ENCODE results near the gene SYPL2. TPM values are rescaled to one million over a fixed set of nuclear protein-coding genes. Genes with fewer than 3 reads are reported as not detected.
A peak's percentile ranks its signal among the peaks of the same experiment; 100 is the strongest.

The SYPL2 gene
- polyA plus RNA-seq, 2 of the 4 experiments (the other 2 are of a cell fraction), result 0.04 to 0.05 TPM

- FAIRE-seq (no peak), ATAC-seq (no peak), DNase-seq (ENCODE audit: low read depth in 1 of 2, low spot score in 1 of 2) (no peak)
- no peak overlapping the region for H3K4me3 ChIP-seq
- CTCF ChIA-PET, result interaction anchor here (0.8 to 23.6 kb wide), 10 partner anchors 8 to 98 kb away, joined by 3 to 749 read pairs (median 12); partner anchors contain the start of genes AMIGO1, ATXN7L2 and GPR61
- no peak overlapping the region for H3K27ac ChIP-seq
- no peaks in the 10 kb centered on the region for H3K9me3 ChIP-seq
- H3K4me1 ChIP-seq, result peaks cover 6% of the 10 kb centered on the region; the same call in 1 of the 3 replicates
- H3K4me2 ChIP-seq, result no peak overlapping the region
- 59% methylated on average over 5 of the region's 9 CpGs for WGBS (ENCODE audit: missing lambda C conversion rate)
- TF ChIP-seq ZNF302 (CRISPR knock-in tag; IDR thresholded peaks at IDR 0.05) (no peak), HES2 (IDR thresholded peaks at IDR 0.05) (no peak), EHMT2 (IDR thresholded peaks at IDR 0.05; ENCODE audit: low read depth) (no peak), CTCF (IDR thresholded peaks at IDR 0.05) (no peak), BCL3 (IDR thresholded peaks at IDR 0.05) (no peak), GATA3 (IDR thresholded peaks at IDR 0.05; ENCODE audit: borderline replicate concordance) (no peak), CHD4 (IDR thresholded peaks at IDR 0.05; ENCODE audit: borderline replicate concordance) (no peak), MAZ (IDR thresholded peaks at IDR 0.05; ENCODE audit: borderline replicate concordance, low read depth, low read length) (no peak), FOSB (CRISPR knock-in tag; IDR thresholded peaks at IDR 0.05) (no peak), POLR2AphosphoS2 (conservative IDR thresholded peaks at IDR 0.05; ENCODE audit: low read length) (no peak), TFCP2L1 (CRISPR knock-in tag; IDR thresholded peaks at IDR 0.05) (no peak), EP300 (IDR thresholded peaks at IDR 0.05) (no peak), E2F6 (IDR thresholded peaks at IDR 0.05; ENCODE audit: borderline replicate concordance, low read depth) (no peak), HOXA7 (CRISPR knock-in tag; IDR thresholded peaks at IDR 0.05) (no peak), HOXB5 (CRISPR knock-in tag; IDR thresholded peaks at IDR 0.05) (no peak), HOXB13 (CRISPR knock-in tag; IDR thresholded peaks at IDR 0.05; ENCODE audit: low read depth) (no peak), FOXS1 (CRISPR knock-in tag; IDR thresholded peaks at IDR 0.05) (no peak)
- POLR2A ChIA-PET, result no interaction called here
These were observed 31.3 kb downstream of the SYPL2 start for GRCh38 chr1:109497449-109498160.

GRCh38 chr1:109498161-109498801 lies 31.9 kb downstream of the SYPL2 start:
- TF ChIP-seq SMC3 (IDR thresholded peaks at IDR 0.05) (peak; percentile 44), FOSL2 (IDR thresholded peaks at IDR 0.05) (no peak), FOSL2 (CRISPR knock-in tag; IDR thresholded peaks at IDR 0.05) (no peak), POLR2A (IDR thresholded peaks at IDR 0.05; ENCODE audit: low read length) (no peak), CTCF (IDR thresholded peaks at IDR 0.05) (peak; percentile 37), JUNB (IDR thresholded peaks at IDR 0.05) (no peak), RAD21 (conservative IDR thresholded peaks at IDR 0.05 in 1 of 2, IDR thresholded peaks at IDR 0.05 in 1 of 2) (peak; percentile 26 to 34; a peak in 3 of 5 replicates)
- peaks cover 6% of the 10 kb centered on the region; the same call in 1 of the 3 replicates for H3K4me1 ChIP-seq
- FAIRE-seq (no peak), ATAC-seq (peak in 1 of 2 experiments; percentile 48; a peak in 3 of 6 replicates), DNase-seq (ENCODE audit: low read depth in 1 of 2, low spot score in 1 of 2) (peak; percentile 28 to 31)
- H3K9me3 ChIP-seq, result no peaks in the 10 kb centered on the region
- WGBS (ENCODE audit: missing lambda C conversion rate), result 72% methylated on average over 5 of the region's 12 CpGs
- POLR2A ChIA-PET, result no interaction called here
- H3K27ac ChIP-seq, result no peak overlapping the region
- H3K4me2 ChIP-seq, result no peak overlapping the region
- CTCF ChIA-PET, result interaction anchor here (1.1 to 23.6 kb wide), 8 partner anchors 9 to 42 kb away, joined by 3 to 749 read pairs (median 26); partner anchors contain the start of genes AMIGO1, ATXN7L2 and GPR61
- H3K4me3 ChIP-seq, result no peak overlapping the region
